Suprapubic skin (tissue), 4 donors: ENCODE data around the gene CAMK1D. TPM values are rescaled to one million over a fixed set of nuclear protein-coding genes. Genes with fewer than 3 reads are reported as not detected.

Experiments used
- DNase-seq, 2 donors: peaks; one replicate each; pipeline ENCODE4 v3.0.0-alpha.2; 2019; ENCODE audit warnings: low spot score in 2 of 2
- H3K27ac ChIP-seq: fragments of 200-600 bp; sonication (generic); one replicate; pipeline ENCODE4 v1.5.1; 2019
- H3K27me3 ChIP-seq: fragments of 200-600 bp; sonication (generic); one replicate; pipeline ENCODE4 v1.5.1; 2019
- H3K36me3 ChIP-seq: fragments of 200-600 bp; sonication (generic); one replicate; pipeline ENCODE4 v1.5.1; 2019
- H3K4me1 ChIP-seq: fragments of 200-600 bp; sonication (generic); one replicate; pipeline ENCODE4 v1.5.1; 2019
- H3K4me3 ChIP-seq: fragments of 200-600 bp; sonication (generic); one replicate; pipeline ENCODE4 v1.5.1; 2019; ENCODE audit warnings: mild to moderate bottlenecking
- H3K9me3 ChIP-seq: fragments of 200-600 bp; sonication (generic); one replicate; pipeline ENCODE4 v1.5.1; 2019
- CTCF ChIP-seq, 2 donors: fragments of 200-600 bp in 1 of 2; fragments of 450-650 bp in 1 of 2; sonication (generic) in 1 of 2; IDR thresholded peaks; one replicate each; pipeline ENCODE4 v1.5.1; 2016 to 2019; ENCODE audit warnings: antibody characterized with exemption in 2 of 2, mild to moderate bottlenecking in 1 of 2, moderate library complexity in 1 of 2
- EP300 ChIP-seq: sonication (generic); formaldehyde crosslinking; IDR thresholded peaks from one replicate; pipeline ENCODE4 v1.6.1; 2017; ENCODE audit warnings: antibody characterized with exemption
- POLR2A ChIP-seq, 2 donors: fragments of 450-650 bp; IDR thresholded peaks; one replicate each; pipeline ENCODE4 v1.6.1; 2017; ENCODE audit warnings: antibody characterized with exemption in 2 of 2, mild to moderate bottlenecking in 2 of 2, moderate library complexity in 2 of 2
- POLR2AphosphoS5 ChIP-seq, 3 donors: sonication (generic); formaldehyde crosslinking; IDR thresholded peaks; one replicate each; pipeline ENCODE4 v1.6.1; 2017; ENCODE audit warnings: antibody characterized with exemption in 3 of 3
- WGBS: methylation state at CpG from one replicate; pipeline ENCODE4 v1.1.5; 2018; 5-methylcytosine and 5-hydroxymethylcytosine counted together
- total RNA-seq, 4 donors: library from RNA; depleted of rRNA; stranded (reverse); fragments of >200 nt; gene quantifications; one replicate each; pipeline ENCODE4 v1.1.0, GENCODE V29; 2016

The CAMK1D gene
- total RNA-seq, 4 donors from 2014 or later = 26.4 to 31.3 (median 30.2) TPM

GRCh38 chr10:12549297-12549696 is 199.9 kb downstream of the CAMK1D start:
- WGBS = 85% methylated on average over 5 of the region's 5 CpGs
- TF ChIP-seq POLR2A (IDR thresholded peaks at IDR 0.05) = no peak
- TF ChIP-seq EP300 = no peak
- TF ChIP-seq POLR2AphosphoS5 (IDR thresholded peaks at IDR 0.05) = no peak
- TF ChIP-seq CTCF (IDR thresholded peaks at IDR 0.05) = no peak
- no peak overlapping the region for H3K4me3 ChIP-seq

GRCh38 chr10:12550994-12551393 is 201.6 kb downstream of the CAMK1D start:
- Histone ChIP-seq H3K9me3 (no peaks in the 10 kb centered on the region), H3K27me3 (no peaks in the 10 kb centered on the region), H3K4me3 (no peak overlapping the region), H3K4me1 (peaks cover 2% of the 10 kb centered on the region), H3K36me3 (no peaks in the 10 kb centered on the region), H3K27ac (no peak overlapping the region)
- TF ChIP-seq CTCF (IDR thresholded peaks at IDR 0.05) = no peak
- TF ChIP-seq POLR2A (IDR thresholded peaks at IDR 0.05) = no peak
- TF ChIP-seq EP300 = no peak
- no peak for TF ChIP-seq POLR2AphosphoS5 (IDR thresholded peaks at IDR 0.05)
- DNase-seq = no peak
- 96% methylated on average over 8 of the region's 8 CpGs for WGBS

More at GRCh38 chr10:12549297-12549696, 199.9 kb downstream of the CAMK1D start:
- Histone ChIP-seq H3K36me3 (no peaks in the 10 kb centered on the region), H3K4me1 (no peaks in the 10 kb centered on the region), H3K9me3 (no peaks in the 10 kb centered on the region), H3K27me3 (no peaks in the 10 kb centered on the region), H3K27ac (no peak overlapping the region)
- DNase-seq = no peak

- Histone ChIP-seq H3K36me3 (no peaks in the 10 kb centered on the region), H3K27me3 (no peaks in the 10 kb centered on the region), H3K27ac (no peak overlapping the region), H3K9me3 (no peaks in the 10 kb centered on the region), H3K4me1 (peaks cover 2% of the 10 kb centered on the region), H3K4me3 (no peak overlapping the region)
- TF ChIP-seq POLR2A (IDR thresholded peaks at IDR 0.05) = no peak
- no peak for TF ChIP-seq EP300
- TF ChIP-seq POLR2AphosphoS5 (IDR thresholded peaks at IDR 0.05) = no peak
- TF ChIP-seq CTCF (IDR thresholded peaks at IDR 0.05) = no peak
- no peak for DNase-seq
- 76% methylated on average over 5 of the region's 5 CpGs for WGBS
These were observed 206.7 kb downstream of the CAMK1D start for GRCh38 chr10:12556039-12556438.

GRCh38 chr10:12559578-12560178 is 210.3 kb downstream of the CAMK1D start:
- 50% methylated on average over 9 of the region's 11 CpGs for WGBS
- H3K9me3 ChIP-seq = no peaks in the 10 kb centered on the region
- no peaks in the 10 kb centered on the region for H3K27me3 ChIP-seq
- no peak overlapping the region for H3K4me3 ChIP-seq
- no peaks in the 10 kb centered on the region for H3K36me3 ChIP-seq
- no peak for DNase-seq
- H3K4me1 ChIP-seq = peaks cover 2% of the 10 kb centered on the region
- no peak overlapping the region for H3K27ac ChIP-seq
- no peak for TF ChIP-seq EP300
- TF ChIP-seq POLR2A (IDR thresholded peaks at IDR 0.05) = no peak
- no peak for TF ChIP-seq CTCF (IDR thresholded peaks at IDR 0.05)
- no peak for TF ChIP-seq POLR2AphosphoS5 (IDR thresholded peaks at IDR 0.05)

- Histone ChIP-seq H3K27ac (no peak overlapping the region), H3K36me3 (no peaks in the 10 kb centered on the region), H3K27me3 (no peaks in the 10 kb centered on the region), H3K4me3 (no peak overlapping the region), H3K9me3 (no peaks in the 10 kb centered on the region), H3K4me1 (peaks cover under 1% of the 10 kb centered on the region)
- WGBS = 98% methylated on average over 8 of the region's 8 CpGs
- TF ChIP-seq CTCF (IDR thresholded peaks at IDR 0.05) = no peak
- no peak for TF ChIP-seq EP300
- no peak for TF ChIP-seq POLR2A (IDR thresholded peaks at IDR 0.05)
- TF ChIP-seq POLR2AphosphoS5 (IDR thresholded peaks at IDR 0.05) = no peak
- no peak for DNase-seq
These were observed 212.0 kb downstream of the CAMK1D start for GRCh38 chr10:12561307-12561706.
